Endothelial cell (in vitro differentiated cells): Measurements from ENCODE around the gene ATP2B2. TPM values are rescaled to one million over a fixed set of nuclear protein-coding genes. Genes with fewer than 3 reads are reported as not detected.

ENCODE experiments used
- DNase-seq: peaks from one replicate; pipeline ENCODE4 v3.0.0; 2021; ENCODE audit warnings: low spot score
- H3K27ac Mint-ChIP-seq: one replicate; pipeline ENCODE4 v1.8.0; 2021; ENCODE audit warnings: mixed read lengths, inconsistent platforms; ENCODE audit not compliant: unreplicated experiment
- H3K27me3 Mint-ChIP-seq: one replicate; pipeline ENCODE4 v1.8.0; 2021; ENCODE audit warnings: mild to moderate bottlenecking, moderate library complexity, mixed read lengths, inconsistent platforms; ENCODE audit not compliant: unreplicated experiment
- H3K36me3 Mint-ChIP-seq: one replicate; pipeline ENCODE4 v1.8.0; 2021; ENCODE audit warnings: mild to moderate bottlenecking, low read depth, mixed read lengths, inconsistent platforms; ENCODE audit not compliant: unreplicated experiment
- H3K4me1 Mint-ChIP-seq: one replicate; pipeline ENCODE4 v1.8.0; 2021; ENCODE audit warnings: mild to moderate bottlenecking, mixed read lengths, inconsistent platforms; ENCODE audit not compliant: unreplicated experiment
- H3K4me3 Mint-ChIP-seq: one replicate; pipeline ENCODE4 v1.8.0; 2021; ENCODE audit warnings: mild to moderate bottlenecking, mixed read lengths, inconsistent platforms; ENCODE audit not compliant: unreplicated experiment
- H3K9me3 Mint-ChIP-seq: one replicate; pipeline ENCODE4 v1.8.0; 2021; ENCODE audit warnings: mixed read lengths, inconsistent platforms; ENCODE audit not compliant: unreplicated experiment
- CTCF ChIP-seq: fragments of 200-600 bp; sonication (generic); IDR thresholded peaks from one replicate; pipeline ENCODE4 v1.5.0; 2021; ENCODE audit warnings: antibody characterized with exemption; ENCODE audit not compliant: unreplicated experiment
- total RNA-seq: library from RNA; stranded (reverse); fragmentation: NEBNext Ultra II Directional; extraction: Animal tissue kit (Norgen Biotek cat#: 25700); gene quantifications from one replicate; pipeline ENCODE4 v1.2.1, GENCODE V29; 2021; ENCODE audit not compliant: unreplicated experiment

Gene ATP2B2
- total RNA-seq, 1 donor from 2014 or later, result 1.7 TPM

- no peaks in the 10 kb centered on the region for H3K4me1 Mint-ChIP-seq
- no peak for DNase-seq
- no peaks in the 10 kb centered on the region for H3K9me3 Mint-ChIP-seq
- peaks cover 5% of the 10 kb centered on the region for H3K27me3 Mint-ChIP-seq
- no peak for TF ChIP-seq CTCF
- no peak overlapping the region for H3K4me3 Mint-ChIP-seq
- H3K36me3 Mint-ChIP-seq, result peaks cover 4% of the 10 kb centered on the region
- H3K27ac Mint-ChIP-seq, result no peak overlapping the region
Measured at GRCh38 chr3:10419637-10420232, 85.7 kb downstream of the ATP2B2 start.

GRCh38 chr3:10417847-10418246 is 87.5 kb downstream of the ATP2B2 start:
- H3K27ac Mint-ChIP-seq, result no peak overlapping the region
- peaks cover 5% of the 10 kb centered on the region for H3K27me3 Mint-ChIP-seq
- no peak overlapping the region for H3K4me3 Mint-ChIP-seq
- H3K9me3 Mint-ChIP-seq, result no peaks in the 10 kb centered on the region
- TF ChIP-seq CTCF, result no peak
- peaks cover 12% of the 10 kb centered on the region for H3K4me1 Mint-ChIP-seq
- no peak for DNase-seq
- H3K36me3 Mint-ChIP-seq, result peaks cover 4% of the 10 kb centered on the region

GRCh38 chr3:10416730-10417300 is 88.6 kb downstream of the ATP2B2 start:
- H3K27ac Mint-ChIP-seq, result no peak overlapping the region

GRCh38 chr3:10413041-10413440 is 92.3 kb downstream of the ATP2B2 start:
- H3K27ac Mint-ChIP-seq, result no peak overlapping the region
- peaks cover 5% of the 10 kb centered on the region for H3K27me3 Mint-ChIP-seq
- no peaks in the 10 kb centered on the region for H3K9me3 Mint-ChIP-seq
- DNase-seq, result no peak
- no peak for TF ChIP-seq CTCF
- H3K36me3 Mint-ChIP-seq, result peaks cover 5% of the 10 kb centered on the region
- peaks cover 12% of the 10 kb centered on the region for H3K4me1 Mint-ChIP-seq
- H3K4me3 Mint-ChIP-seq, result no peak overlapping the region

More at GRCh38 chr3:10416730-10417300, 88.6 kb downstream of the ATP2B2 start:
- H3K36me3 Mint-ChIP-seq, result peaks cover 7% of the 10 kb centered on the region
- H3K9me3 Mint-ChIP-seq, result no peaks in the 10 kb centered on the region
- DNase-seq, result no peak
- H3K4me1 Mint-ChIP-seq, result peaks cover 12% of the 10 kb centered on the region
- no peak overlapping the region for H3K4me3 Mint-ChIP-seq
- TF ChIP-seq CTCF, result no peak
- peaks cover 5% of the 10 kb centered on the region for H3K27me3 Mint-ChIP-seq

- Mint-ChIP-seq H3K4me1 (peaks cover 21% of the 10 kb centered on the region), H3K9me3 (no peaks in the 10 kb centered on the region), H3K4me3 (no peak overlapping the region), H3K27ac (no peak overlapping the region), H3K36me3 (peaks cover 3% of the 10 kb centered on the region), H3K27me3 (peaks cover 4% of the 10 kb centered on the region)
- no peak for DNase-seq
- TF ChIP-seq CTCF, result no peak
Measured at GRCh38 chr3:10411598-10412332, 93.6 kb downstream of the ATP2B2 start.
